Inferior parietal cortex (tissue), 1 donor: Measurements from ENCODE around the gene CLBA1.
"Not testable (repeated sequence)": the region's sequence is repeated elsewhere in the genome, so short reads cannot be mapped to it uniquely, and the experiment has no call there.

Experiments used
- DNase-seq: peaks from one replicate; pipeline ENCODE4 v3.0.0-alpha.2; 2016; ENCODE audit errors: extremely low spot score

Gene CLBA1

GRCh38 chr14:104947881-104948735 lies 37.5 kb upstream of the CLBA1 start:
- DNase-seq = not testable (repeated sequence)

GRCh38 chr14:104948736-104949031 lies 36.9 kb upstream of the CLBA1 start:
- DNase-seq = no peak

GRCh38 chr14:104949406-104949955 lies 36.1 kb upstream of the CLBA1 start:
- DNase-seq = not testable (repeated sequence)

- no peak for DNase-seq
Observed at GRCh38 chr14:104950021-104950420, 35.6 kb upstream of the CLBA1 start.

- DNase-seq = not testable (repeated sequence)
Observed at GRCh38 chr14:104950701-104951100, 34.9 kb upstream of the CLBA1 start.

- DNase-seq = not testable (repeated sequence)
Observed at GRCh38 chr14:104951863-104952657, 33.5 kb upstream of the CLBA1 start.

- DNase-seq = no peak
Observed at GRCh38 chr14:104953097-104953496, 32.5 kb upstream of the CLBA1 start.

GRCh38 chr14:104953896-104954656 lies 31.5 kb upstream of the CLBA1 start:
- DNase-seq = no peak

GRCh38 chr14:104954746-104955395 lies 30.7 kb upstream of the CLBA1 start:
- no peak for DNase-seq

GRCh38 chr14:104955396-104955770 lies 30.2 kb upstream of the CLBA1 start:
- no peak for DNase-seq

GRCh38 chr14:104956290-104956890 lies 29.2 kb upstream of the CLBA1 start:
- DNase-seq = no peak

- no peak for DNase-seq
Observed at GRCh38 chr14:104957146-104958113, 28.2 kb upstream of the CLBA1 start.

- DNase-seq = no peak
Observed at GRCh38 chr14:104964546-104964945, 21.0 kb upstream of the CLBA1 start.

GRCh38 chr14:104965561-104966231 lies 19.9 kb upstream of the CLBA1 start:
- no peak for DNase-seq

GRCh38 chr14:104966261-104966865 lies 19.2 kb upstream of the CLBA1 start:
- DNase-seq = no peak

- no peak for DNase-seq
Observed at GRCh38 chr14:104966981-104967385, 18.6 kb upstream of the CLBA1 start.

GRCh38 chr14:104967386-104968152 lies 18.0 kb upstream of the CLBA1 start:
- no peak for DNase-seq

GRCh38 chr14:104968153-104968527 lies 17.4 kb upstream of the CLBA1 start:
- no peak for DNase-seq
